Measurements from ENCODE around the gene COMMD9. TPM values are rescaled to one million over a fixed set of nuclear protein-coding genes. Genes with fewer than 3 reads are reported as not detected.

Gene COMMD9
- total and polyA plus RNA-seq, 2 of the 4 experiments (the other 2 are of a cell fraction), result 50.7 to 58.3 TPM

- Histone ChIP-seq H3K23ac (ENCODE audit: low read depth, low read length) (no peak overlapping the region), H3K27me3 (ENCODE audit: control insufficient read depth, insufficient read depth, low read length) (peaks cover 16% of the 10 kb centered on the region), H3K36me3 (ENCODE audit: control insufficient read depth, insufficient read depth, low read length) (no peaks in the 10 kb centered on the region), H3K56ac (ENCODE audit: extremely low read depth, insufficient read depth, low read length) (no peak overlapping the region), H3K4me3 (ENCODE audit: insufficient read depth, low read depth, low read length) (no peak overlapping the region), H3K14ac (replicated peaks; ENCODE audit: low read depth, low read length) (no peak overlapping the region), H3K79me1 (ENCODE audit: low read depth in 1 of 2, low read length in 2 of 2) (no peaks in the 10 kb centered on the region), H2BK15ac (ENCODE audit: low read depth, low read length) (no peak overlapping the region), H2BK5ac (ENCODE audit: low read depth, low read length, poor library complexity, severe bottlenecking) (no peak overlapping the region), H2BK20ac (ENCODE audit: low read depth, low read length) (no peak overlapping the region), H2BK120ac (ENCODE audit: low read depth, low read length) (no peak overlapping the region), H3K9me1 (ENCODE audit: insufficient read depth, low read length) (no peaks in the 10 kb centered on the region), H3K4ac (ENCODE audit: low read depth, low read length) (no peak overlapping the region), H4K5ac (ENCODE audit: low read depth, low read length) (no peak overlapping the region), H2AFZ (replicated peaks; ENCODE audit: low read length, poor library complexity) (no peak overlapping the region), H4K8ac (ENCODE audit: low read depth in 2 of 2, low read length in 2 of 2) (no peak overlapping the region), H2AK9ac (replicated peaks; ENCODE audit: low read depth, low read length, poor library complexity) (no peak overlapping the region), H4K20me1 (ENCODE audit: insufficient read depth, low read length) (no peaks in the 10 kb centered on the region), H3K9me3 (ENCODE audit: control insufficient read depth, insufficient read depth, low read length) (peaks cover 8% of the 10 kb centered on the region), H3K27ac (ENCODE audit: insufficient read depth, low read length) (no peak overlapping the region), H3K9ac (ENCODE audit: low read depth, low read length) (no peak overlapping the region), H3K4me2 (ENCODE audit: low read depth, low read length) (no peak overlapping the region), H2AK5ac (ENCODE audit: low read depth, low read length) (no peak overlapping the region), H3K18ac (ENCODE audit: low read depth, low read length) (no peak overlapping the region), H4K91ac (ENCODE audit: insufficient read depth, low read depth, low read length) (no peak overlapping the region), H3K4me1 (ENCODE audit: control insufficient read depth, insufficient read depth, low read length) (no peaks in the 10 kb centered on the region)
- no CpG with 5 or more reads among the region's 2 CpGs for WGBS, 2 experiments (ENCODE audit: extremely low coverage in 2 of 2, insufficient read length in 1 of 2)
- dilution Hi-C loops (cut with HindIII; ENCODE audit: low sequenced_read_pairs, unreplicated experiment) (no loop called here), intact Hi-C loops (cut with micrococcal nuclease) (no loop called here), in situ Hi-C loops (cut with MboI; ENCODE audit: low sequenced_read_pairs) (loop anchor here (10.0 kb wide), 1 partner anchor 307 kb away; the partner anchor contains the start of gene LDLRAD3)
- BruUV-seq (replicated peaks), result no TSS peak
- ChIA-PET CTCF (no interaction called here), POLR2A (ENCODE audit: unreplicated experiment) (no interaction called here)
- TF ChIP-seq SMC3 (IDR thresholded peaks at IDR 0.05; ENCODE audit: low read depth, low read length), result no peak
- ATAC-seq (ENCODE audit: low read depth), result no peak
- no peak for DNase-seq
Measured at GRCh38 chr11:36251823-36252222, 37.4 kb downstream of the COMMD9 start.
